ENCODE measurements around the gene TMEM185B.

TMEM185B gene

GRCh38 chr2:120177001-120177621 is 46.1 kb downstream of the TMEM185B start:
- H3K4me3 ChIP-seq (ENCODE audit: low read length) = no peak overlapping the region
- no peak for TF ChIP-seq CTCF (conservative IDR thresholded peaks at IDR 0.05; ENCODE audit: low read length)
- DNase-seq (ENCODE audit: low read depth) = no peak

GRCh38 chr2:120176526-120176925 is 46.7 kb downstream of the TMEM185B start:
- H3K4me3 ChIP-seq (ENCODE audit: low read length) = no peak overlapping the region
- no peak for DNase-seq (ENCODE audit: low read depth)
- no peak for TF ChIP-seq CTCF (conservative IDR thresholded peaks at IDR 0.05; ENCODE audit: low read length)

- DNase-seq (ENCODE audit: low read depth) = peak; percentile 65
- peak; percentile 78 for TF ChIP-seq CTCF (conservative IDR thresholded peaks at IDR 0.05; ENCODE audit: low read length)
- H3K4me3 ChIP-seq (ENCODE audit: low read length) = no peak overlapping the region
Observed at GRCh38 chr2:120174963-120175581, 48.1 kb downstream of the TMEM185B start.
